Osteoblast (primary cell): ENCODE results near the gene MSRB1. TPM values are rescaled to one million over a fixed set of nuclear protein-coding genes. Genes with fewer than 3 reads are reported as not detected.

ENCODE experiments used
- DNase-seq: peaks from one replicate; pipeline ENCODE4 v3.0.0; 2011; ENCODE audit warnings: low spot score, mixed read lengths; ENCODE audit not compliant: insufficient read length; ENCODE audit errors: missing footprints
- H2AFZ ChIP-seq: 2 replicates; pipeline ENCODE4 v1.6.0; 2011; ENCODE audit warnings: mild to moderate bottlenecking, low read length
- H3K27ac ChIP-seq: 2 replicates; pipeline ENCODE4 v1.5.1; 2011; ENCODE audit warnings: mild to moderate bottlenecking, low read depth, low read length, moderate library complexity
- H3K27me3 ChIP-seq: 2 replicates; pipeline ENCODE4 v1.6.0; 2012; ENCODE audit warnings: mild to moderate bottlenecking, control low read depth, inconsistent platforms, low read length, moderate library complexity; ENCODE audit not compliant: insufficient read depth
- H3K36me3 ChIP-seq: 2 replicates; pipeline ENCODE4 v1.5.1; 2011; ENCODE audit warnings: mild to moderate bottlenecking, low read length, control low read depth, moderate library complexity; ENCODE audit not compliant: insufficient read depth
- H3K4me1 ChIP-seq: 2 replicates; pipeline ENCODE4 v1.5.1; 2011; ENCODE audit warnings: mild to moderate bottlenecking, low read length, control low read depth, moderate library complexity; ENCODE audit not compliant: insufficient read depth
- H3K4me2 ChIP-seq: 2 replicates; pipeline ENCODE4 v1.6.0; 2011; ENCODE audit warnings: mild to moderate bottlenecking, low read length; ENCODE audit not compliant: insufficient read depth
- H3K4me3 ChIP-seq: fragments of 200-600 bp; sonication (generic); 3 replicates; pipeline ENCODE4 v1.5.1; 2012; ENCODE audit warnings: mild to moderate bottlenecking, low read length, inconsistent platforms; ENCODE audit not compliant: insufficient read depth
- H3K79me2 ChIP-seq: 2 replicates; pipeline ENCODE4 v1.6.0; 2012; ENCODE audit warnings: mild to moderate bottlenecking, low read length, control low read depth, inconsistent platforms; ENCODE audit not compliant: insufficient read depth
- H3K9me3 ChIP-seq: 2 replicates; pipeline ENCODE4 v1.5.1; 2011; ENCODE audit warnings: low read depth, low read length, control low read depth
- H4K20me1 ChIP-seq: 2 replicates; pipeline ENCODE4 v1.6.0; 2012; ENCODE audit warnings: mild to moderate bottlenecking, low read length, control low read depth; ENCODE audit not compliant: insufficient read depth
- CTCF ChIP-seq: IDR thresholded peaks from 2 replicates; pipeline ENCODE4 v1.5.1; 2011; ENCODE audit warnings: mild to moderate bottlenecking, low read depth, low read length, moderate library complexity; ENCODE audit errors: extremely low read depth
- total RNA-seq: library from RNA; depleted of rRNA; stranded (reverse); fragments of >200 nt; gene quantifications from 2 replicates; pipeline ENCODE4 v1.2.3, GENCODE V29; 2012

Gene MSRB1
- total RNA-seq, 1 donor = 18.1 TPM

DNA sequence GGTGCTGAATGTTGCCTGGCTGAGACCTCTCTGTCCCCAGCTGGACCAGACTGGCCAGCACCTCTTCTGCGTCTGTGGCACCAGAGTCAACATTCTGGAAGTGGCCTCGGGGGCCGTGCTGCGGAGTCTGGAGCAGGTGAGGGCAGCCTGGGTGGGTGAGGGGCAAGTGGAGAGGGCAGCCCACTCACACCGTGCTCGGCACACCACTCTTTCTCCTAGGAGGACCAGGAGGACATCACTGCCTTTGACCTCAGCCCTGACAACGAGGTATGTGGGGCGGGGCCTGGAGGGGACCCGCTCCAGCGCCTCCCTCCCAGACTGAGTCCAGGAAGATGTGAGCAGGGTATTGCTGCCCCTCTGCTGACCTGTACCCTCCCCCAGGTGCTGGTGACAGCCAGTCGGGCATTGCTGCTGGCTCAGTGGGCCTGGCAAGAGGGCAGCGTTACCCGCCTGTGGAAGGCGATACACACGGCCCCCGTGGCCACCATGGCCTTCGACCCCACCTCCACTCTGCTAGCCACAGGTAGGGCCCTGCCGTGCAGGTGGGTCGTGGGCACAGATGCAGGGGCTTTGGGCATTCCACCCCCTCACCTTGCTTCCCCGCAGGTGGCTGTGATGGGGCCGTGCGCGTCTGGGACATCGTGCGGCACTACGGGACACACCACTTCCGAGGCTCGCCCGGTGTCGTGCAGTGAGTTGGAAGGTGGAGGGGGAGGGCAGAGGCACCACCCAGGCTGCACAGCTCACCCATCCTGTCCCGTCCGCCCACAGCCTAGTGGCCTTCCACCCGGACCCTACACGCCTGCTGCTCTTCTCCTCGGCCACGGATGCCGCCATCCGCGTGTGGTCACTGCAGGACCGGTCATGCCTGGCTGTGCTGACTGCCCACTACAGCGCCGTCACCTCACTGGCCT lies 31.4 kb upstream of the MSRB1 start:
- Histone ChIP-seq H3K4me1 (peaks cover 10% of the 10 kb centered on the region), H3K36me3 (peaks cover 26% of the 10 kb centered on the region), H3K4me3 (no peak overlapping the region), H2AFZ (no peak overlapping the region), H3K9me3 (no peaks in the 10 kb centered on the region), H3K27me3 (peaks cover under 1% of the 10 kb centered on the region), H3K27ac (no peak overlapping the region), H4K20me1 (peaks cover 10% of the 10 kb centered on the region), H3K4me2 (no peak overlapping the region), H3K79me2 (peaks cover 26% of the 10 kb centered on the region)
- DNase-seq = peak; percentile 72
- TF ChIP-seq CTCF = no peak

DNA sequence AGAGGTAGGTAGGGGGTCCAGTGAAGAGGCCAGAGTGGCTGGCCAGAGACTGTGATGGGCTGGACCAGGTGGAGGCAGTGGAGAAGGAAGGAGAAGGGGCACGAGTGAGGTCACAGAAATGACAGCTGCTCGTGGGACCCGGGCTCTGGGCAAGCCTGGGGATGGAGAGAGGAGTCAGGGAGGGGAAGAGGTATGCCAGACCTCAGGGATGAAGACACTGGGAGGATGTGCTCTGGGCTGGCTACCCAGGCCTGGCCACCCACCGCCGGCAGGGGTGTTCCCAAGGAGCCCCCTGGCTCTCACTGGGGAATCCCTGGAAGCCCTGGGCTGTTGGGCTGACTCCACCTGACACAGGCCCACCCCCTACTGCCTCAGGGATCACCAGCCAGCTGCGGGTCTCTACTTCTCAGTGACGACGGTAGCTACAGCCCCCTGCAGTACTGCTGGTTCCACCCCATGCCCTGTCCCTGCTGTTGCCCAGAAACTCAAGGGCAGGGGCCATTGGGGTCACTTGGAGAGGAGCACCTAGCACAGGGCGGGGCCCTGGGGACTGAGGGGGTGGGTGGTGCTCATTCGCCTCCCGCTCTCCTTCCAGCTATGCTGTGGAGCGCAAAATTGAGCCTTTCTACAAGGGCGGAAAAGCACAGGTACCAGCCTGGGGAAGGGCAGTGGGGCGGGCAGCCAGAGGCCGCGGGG lies 30.6 kb upstream of the MSRB1 start:
- peaks cover 26% of the 10 kb centered on the region for H3K79me2 ChIP-seq
- peaks cover 10% of the 10 kb centered on the region for H3K4me1 ChIP-seq
- H3K27ac ChIP-seq = no peak overlapping the region
- H3K4me2 ChIP-seq = no peak overlapping the region
- no peaks in the 10 kb centered on the region for H3K9me3 ChIP-seq
- peaks cover 26% of the 10 kb centered on the region for H3K36me3 ChIP-seq
- peaks cover 5% of the 10 kb centered on the region for H4K20me1 ChIP-seq
- H3K4me3 ChIP-seq = no peak overlapping the region
- no peak overlapping the region for H2AFZ ChIP-seq
- DNase-seq = peak; percentile 87
- TF ChIP-seq CTCF = no peak
- H3K27me3 ChIP-seq = no peaks in the 10 kb centered on the region

- H3K27ac ChIP-seq = peak overlapping the region; percentile 94
- H4K20me1 ChIP-seq = no peaks in the 10 kb centered on the region
- peak overlapping the region; percentile 98 for H3K4me3 ChIP-seq
- no peaks in the 10 kb centered on the region for H3K27me3 ChIP-seq
- peaks cover 26% of the 10 kb centered on the region for H3K79me2 ChIP-seq
- H3K36me3 ChIP-seq = peaks cover 24% of the 10 kb centered on the region
- TF ChIP-seq CTCF = no peak
- no peaks in the 10 kb centered on the region for H3K9me3 ChIP-seq
- peak overlapping the region; percentile 98 for H3K4me2 ChIP-seq
- DNase-seq = peak; percentile 98
- H2AFZ ChIP-seq = peak overlapping the region; percentile 80
- H3K4me1 ChIP-seq = peaks cover 10% of the 10 kb centered on the region
These were observed 29.5 kb upstream of the MSRB1 start for GRCh38 chr16:1972490-1972877.
